HTERT RPE-1 (cell line): Measurements from ENCODE around the gene NDUFA6.
"Not testable (repeated sequence)": the region's sequence is repeated elsewhere in the genome, so short reads cannot be mapped to it uniquely, and the experiment has no call there.

Experiments
- in situ Hi-C: fragments of 300-500 bp; cut with MboI; formaldehyde crosslinking; loops from 4 replicates; pipeline ENCODE4 v1.14.3; 2020; ENCODE audit warnings: low sequenced_read_pairs

Gene NDUFA6

GRCh38 chr22:42114721-42115120 lies 24.1 kb upstream of the NDUFA6 start:
- in situ Hi-C loops, result no loop called here

- in situ Hi-C loops, result not testable (repeated sequence)
These were observed 22.2 kb upstream of the NDUFA6 start for GRCh38 chr22:42112793-42113192.

GRCh38 chr22:42111798-42112197 lies 21.2 kb upstream of the NDUFA6 start:
- in situ Hi-C loops, result no loop called here

- in situ Hi-C loops, result no loop called here
These were observed 18.3 kb upstream of the NDUFA6 start for GRCh38 chr22:42108848-42109247.

GRCh38 chr22:42104332-42104860 lies 13.8 kb upstream of the NDUFA6 start:
- in situ Hi-C loops, result not testable (repeated sequence)

GRCh38 chr22:42101199-42101598 lies 10.6 kb upstream of the NDUFA6 start:
- in situ Hi-C loops, result no loop called here

GRCh38 chr22:42091455-42091782 lies 847 bp upstream of the NDUFA6 start:
- in situ Hi-C loops, result no loop called here

- in situ Hi-C loops, result no loop called here
These were observed 4.5 kb downstream of the NDUFA6 start for GRCh38 chr22:42086051-42086450.

- in situ Hi-C loops, result no loop called here
These were observed 5.7 kb downstream of the NDUFA6 start for GRCh38 chr22:42084874-42085273.

GRCh38 chr22:42083119-42083518 lies 7.5 kb downstream of the NDUFA6 start:
- in situ Hi-C loops, result no loop called here

- in situ Hi-C loops, result no loop called here
These were observed 10.3 kb downstream of the NDUFA6 start for GRCh38 chr22:42080287-42080686.

- in situ Hi-C loops, result no loop called here
These were observed 11.0 kb downstream of the NDUFA6 start, which contains the start of gene SMDT1 for GRCh38 chr22:42079319-42080251. Gene SMDT1, plus strand, starts transcription at chr22:42079700. Its CDS starts 69 bp downstream, at chr22:42079769.

GRCh38 chr22:42078469-42079318 lies 11.9 kb downstream of the NDUFA6 start:
- in situ Hi-C loops, result no loop called here

- in situ Hi-C loops, result no loop called here
These were observed 13.0 kb downstream of the NDUFA6 start for GRCh38 chr22:42077486-42078125.

GRCh38 chr22:42076764-42077485 lies 13.6 kb downstream of the NDUFA6 start:
- in situ Hi-C loops, result no loop called here

- in situ Hi-C loops, result no loop called here
These were observed 15.5 kb downstream of the NDUFA6 start for GRCh38 chr22:42074846-42075676.

GRCh38 chr22:42074132-42074811 lies 16.3 kb downstream of the NDUFA6 start, which contains the start of gene PHETA2:
Gene PHETA2, plus strand, starts transcription at chr22:42074248. Its CDS starts 3,046 bp downstream, at chr22:42077294.
- in situ Hi-C loops, result no loop called here

GRCh38 chr22:42073621-42074041 lies 16.9 kb downstream of the NDUFA6 start:
- in situ Hi-C loops, result no loop called here
